ENCODE data around the gene CDX2.

Gene CDX2

GRCh38 chr13:27985600-27985999 is 16.5 kb upstream of the CDX2 start:
- H3K4me3 ChIP-seq (ENCODE audit: low read depth, low read length): no peak overlapping the region
- TF ChIP-seq CTCF (IDR thresholded peaks at IDR 0.05; ENCODE audit: low read depth, low read length): no peak

- TF ChIP-seq CTCF (IDR thresholded peaks at IDR 0.05; ENCODE audit: low read depth, low read length): no peak
- H3K4me3 ChIP-seq (ENCODE audit: low read depth, low read length): no peak overlapping the region
Observed at GRCh38 chr13:27982361-27982760, 13.2 kb upstream of the CDX2 start.

GRCh38 chr13:27981006-27981708 is 12.0 kb upstream of the CDX2 start:
- no peak for TF ChIP-seq CTCF (IDR thresholded peaks at IDR 0.05; ENCODE audit: low read depth, low read length)
- no peak overlapping the region for H3K4me3 ChIP-seq (ENCODE audit: low read depth, low read length)

- H3K4me3 ChIP-seq (ENCODE audit: low read depth, low read length): no peak overlapping the region
- no peak for TF ChIP-seq CTCF (IDR thresholded peaks at IDR 0.05; ENCODE audit: low read depth, low read length)
Observed at GRCh38 chr13:27980280-27980998, 11.3 kb upstream of the CDX2 start.

- no peak for TF ChIP-seq CTCF (IDR thresholded peaks at IDR 0.05; ENCODE audit: low read depth, low read length)
- no peak overlapping the region for H3K4me3 ChIP-seq (ENCODE audit: low read depth, low read length)
Observed at GRCh38 chr13:27979765-27980279, 10.7 kb upstream of the CDX2 start.

GRCh38 chr13:27979001-27979643 is 10.0 kb upstream of the CDX2 start:
- no peak overlapping the region for H3K4me3 ChIP-seq (ENCODE audit: low read depth, low read length)
- TF ChIP-seq CTCF (IDR thresholded peaks at IDR 0.05; ENCODE audit: low read depth, low read length): no peak

Measured in WI38 (cell line).